ENCODE measurements around the gene ITPR2. TPM values are rescaled to one million over a fixed set of nuclear protein-coding genes. Genes with fewer than 3 reads are reported as not detected.
"Not testable (repeated sequence)": the region's sequence is repeated elsewhere in the genome, so short reads cannot be mapped to it uniquely, and the experiment has no call there.

ITPR2 gene
- total RNA-seq, 1 donor from 2014 or later = 12.5 TPM

GRCh38 chr12:26867080-26867479 lies 34.1 kb upstream of the ITPR2 start:
- H3K4me1 ChIP-seq = no peaks in the 10 kb centered on the region
- no peaks in the 10 kb centered on the region for H3K9me3 ChIP-seq
- intact Hi-C loops (cut with DNase I) = no loop called here
- no peak for TF ChIP-seq CTCF (IDR thresholded peaks at IDR 0.05)
- H3K4me3 ChIP-seq = no peak overlapping the region
- no peaks in the 10 kb centered on the region for H3K27me3 ChIP-seq
- H3K27ac ChIP-seq = no peak overlapping the region
- DNase-seq (ENCODE audit: low spot score in 2 of 2) = no peak
- no peaks in the 10 kb centered on the region for H3K36me3 ChIP-seq

- intact Hi-C loops (cut with DNase I) = no loop called here
- Histone ChIP-seq H3K27ac (no peak overlapping the region), H3K4me1 (no peaks in the 10 kb centered on the region), H3K36me3 (no peaks in the 10 kb centered on the region), H3K27me3 (no peaks in the 10 kb centered on the region), H3K4me3 (no peak overlapping the region), H3K9me3 (no peaks in the 10 kb centered on the region)
- no peak for TF ChIP-seq CTCF (IDR thresholded peaks at IDR 0.05)
- DNase-seq (ENCODE audit: low spot score in 2 of 2) = no peak
These were observed 30.5 kb upstream of the ITPR2 start for GRCh38 chr12:26863515-26863914.

- H3K9me3 ChIP-seq; H3K27ac ChIP-seq; H3K27me3 ChIP-seq; H3K4me3 ChIP-seq; H3K36me3 ChIP-seq; intact Hi-C loops (cut with DNase I); H3K4me1 ChIP-seq; DNase-seq (ENCODE audit: low spot score in 2 of 2): not testable (repeated sequence)
These were observed 29.8 kb upstream of the ITPR2 start for GRCh38 chr12:26862787-26863186.

- intact Hi-C loops (cut with DNase I) = no loop called here
- no peak for DNase-seq (ENCODE audit: low spot score in 2 of 2)
- Histone ChIP-seq H3K4me1 (no peaks in the 10 kb centered on the region), H3K27ac (no peak overlapping the region), H3K4me3 (no peak overlapping the region), H3K36me3 (no peaks in the 10 kb centered on the region), H3K9me3 (no peaks in the 10 kb centered on the region), H3K27me3 (no peaks in the 10 kb centered on the region)
- TF ChIP-seq CTCF (IDR thresholded peaks at IDR 0.05) = no peak
These were observed 28.7 kb upstream of the ITPR2 start for GRCh38 chr12:26861690-26862089.

GRCh38 chr12:26857465-26858176 lies 24.6 kb upstream of the ITPR2 start:
- Histone ChIP-seq H3K27ac (no peak overlapping the region), H3K4me3 (no peak overlapping the region), H3K9me3 (no peaks in the 10 kb centered on the region), H3K4me1 (no peaks in the 10 kb centered on the region), H3K36me3 (no peaks in the 10 kb centered on the region), H3K27me3 (no peaks in the 10 kb centered on the region)
- no peak for DNase-seq (ENCODE audit: low spot score in 2 of 2)
- TF ChIP-seq CTCF (IDR thresholded peaks at IDR 0.05) = no peak
- intact Hi-C loops (cut with DNase I) = no loop called here

GRCh38 chr12:26855337-26855736 lies 22.3 kb upstream of the ITPR2 start:
- no peak for TF ChIP-seq CTCF (IDR thresholded peaks at IDR 0.05)
- Histone ChIP-seq H3K9me3 (no peaks in the 10 kb centered on the region), H3K36me3 (no peaks in the 10 kb centered on the region), H3K4me1 (no peaks in the 10 kb centered on the region), H3K27me3 (no peaks in the 10 kb centered on the region), H3K4me3 (no peak overlapping the region), H3K27ac (no peak overlapping the region)
- DNase-seq (ENCODE audit: low spot score in 2 of 2) = no peak
- intact Hi-C loops (cut with DNase I) = no loop called here

Measured in ascending aorta (tissue), 2 donors.